Naive thymus-derived CD4-positive, alpha-beta T cell (primary cell): Measurements from ENCODE around the gene VAV2. TPM values are rescaled to one million over a fixed set of nuclear protein-coding genes. Genes with fewer than 3 reads are reported as not detected.

Experiments
- ATAC-seq: fragments of 150-1000 bp; cut with Tn5 transposase; 2 replicates; pipeline ENCODE4 v1.10.0; 2021; ENCODE audit warnings: mild to moderate bottlenecking, moderate library complexity
- CTCF ChIA-PET: fragments of 350-600 bp; sonication (Branson Sonifier 250); formaldehyde crosslinking; loops from one replicate; lab custom pipeline; 2021; ENCODE audit warnings: antibody characterized with exemption; lab: Charles Lee
- POLR2A ChIA-PET: fragments of 350-600 bp; sonication (Branson Sonifier 250); formaldehyde crosslinking; loops from one replicate; lab custom pipeline; 2021; ENCODE audit warnings: antibody characterized with exemption, inconsistent platforms; lab: Charles Lee
- DNase-seq, 9 donors: peaks; one replicate each; pipeline versions ENCODE4 v3.0.0 to v3.0.0-alpha.2; 2020 to 2022; ENCODE audit warnings: mixed read lengths in 1 of 9
- H3K27ac ChIP-seq: one replicate; pipeline ENCODE4 v1.7.0; 2013; ENCODE audit warnings: mild to moderate bottlenecking, low read depth, low read length, moderate library complexity
- H3K27me3 ChIP-seq, 2 donors: one replicate each; pipeline ENCODE4 v1.7.0; 2013; ENCODE audit warnings: low read length in 2 of 2, mild to moderate bottlenecking in 2 of 2, moderate library complexity in 2 of 2; ENCODE audit not compliant: control insufficient read depth in 2 of 2, insufficient read depth in 2 of 2
- H3K36me3 ChIP-seq, 3 experiments: 1 replicate in 2 of 3; 2 replicates in 1 of 3; pipeline ENCODE4 v1.7.0; 2013; ENCODE audit warnings: low read length in 3 of 3, mild to moderate bottlenecking in 3 of 3, moderate library complexity in 1 of 3; ENCODE audit not compliant: insufficient read depth in 3 of 3, control insufficient read depth in 2 of 3
- H3K4me1 ChIP-seq, 2 donors: one replicate each; pipeline ENCODE4 v1.7.0; 2013; ENCODE audit warnings: low read length in 2 of 2, mild to moderate bottlenecking in 2 of 2, moderate library complexity in 1 of 2; ENCODE audit not compliant: control insufficient read depth in 2 of 2, insufficient read depth in 2 of 2
- H3K4me3 ChIP-seq: 2 replicates; pipeline ENCODE4 v1.7.0; 2013; ENCODE audit warnings: mild to moderate bottlenecking, low read length
- H3K9me3 ChIP-seq, 3 experiments: 1 replicate in 2 of 3; 2 replicates in 1 of 3; pipeline ENCODE4 v1.7.0; 2013; ENCODE audit warnings: low read length in 3 of 3; ENCODE audit not compliant: control insufficient read depth in 2 of 3
- H3K27ac Mint-ChIP-seq, 9 donors: one replicate each; pipeline ENCODE4 v1.8.0; 2020 to 2022; ENCODE audit warnings: mixed read lengths in 9 of 9, mild to moderate bottlenecking in 8 of 9, moderate library complexity in 5 of 9, inconsistent platforms in 2 of 9
- H3K27me3 Mint-ChIP-seq, 5 donors: one replicate each; pipeline ENCODE4 v1.8.0; 2021 to 2022; ENCODE audit warnings: mixed read lengths in 5 of 5, mild to moderate bottlenecking in 1 of 5
- H3K36me3 Mint-ChIP-seq, 5 donors: one replicate each; pipeline ENCODE4 v1.8.0; 2020 to 2022; ENCODE audit warnings: mixed read lengths in 5 of 5, mild to moderate bottlenecking in 3 of 5, inconsistent platforms in 1 of 5
- H3K4me1 Mint-ChIP-seq, 7 donors: one replicate each; pipeline ENCODE4 v1.8.0; 2020 to 2022; ENCODE audit warnings: mixed read lengths in 7 of 7, mild to moderate bottlenecking in 3 of 7, inconsistent platforms in 1 of 7
- H3K4me3 Mint-ChIP-seq, 10 donors: one replicate each; pipeline ENCODE4 v1.8.0; 2020 to 2022; ENCODE audit warnings: mild to moderate bottlenecking in 10 of 10, mixed read lengths in 10 of 10, moderate library complexity in 6 of 10, inconsistent platforms in 2 of 10
- H3K9me3 Mint-ChIP-seq, 11 donors: one replicate each; pipeline ENCODE4 v1.8.0; 2020 to 2022; ENCODE audit warnings: mixed read lengths in 11 of 11, mild to moderate bottlenecking in 4 of 11, inconsistent platforms in 1 of 11, moderate library complexity in 1 of 11
- intact Hi-C, 2 donors: fragments of 100-400 bp; cut with micrococcal nuclease; formaldehyde crosslinking; loops; one replicate each; pipeline ENCODE4 v1.15.1; 2023
- polyA plus RNA-seq, 2 donors: library from polyadenylated mRNA; unstranded; fragments of 300-500 nt; fragmentation: Illumina TruSeq; gene quantifications; one replicate each; pipeline ENCODE4 v1.2.3, GENCODE V29; 2021
- total RNA-seq, 6 experiments: library from RNA in 5 of 6; stranded (reverse) in 5 of 6; gene quantifications; 1 replicate in 5 of 6; 2 replicates in 1 of 6; pipeline ENCODE4 v1.2.3 and lab custom pipeline; 2021 to 2026

VAV2 gene
- total and polyA plus RNA-seq, 7 experiments from 2014 or later, result 0.18 to 14.4 (median 1.9) TPM

DNA sequence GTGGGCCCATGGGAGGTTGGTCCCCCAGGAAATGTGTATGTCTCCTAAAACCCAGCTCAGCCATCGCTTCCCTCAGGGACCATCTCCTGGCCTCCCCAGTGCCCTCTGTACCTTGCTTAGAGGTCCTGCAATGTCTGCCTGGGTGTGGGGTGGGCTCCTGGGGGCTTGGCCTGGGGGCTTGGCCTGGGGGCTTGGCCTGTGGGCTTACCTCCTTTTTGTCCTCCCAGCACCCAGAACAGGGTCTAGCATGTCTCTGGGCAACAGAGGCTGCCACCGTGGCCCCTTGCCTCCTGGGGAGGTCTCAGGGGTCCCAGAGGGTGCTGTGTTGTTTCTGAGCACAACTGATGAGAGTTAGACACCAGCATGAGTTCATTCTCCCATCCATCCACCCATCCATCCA is 10.7 kb upstream of the VAV2 start:
- ChIA-PET POLR2A (no interaction called here), CTCF (interaction anchor here (0.7 to 1.1 kb wide), 2 partner anchors 9 to 1937 kb away, joined by 3 read pairs; no protein-coding TSS in a partner anchor)
- H3K4me3 ChIP-seq, result no peak overlapping the region
- no peak overlapping the region for H3K27ac Mint-ChIP-seq
- H3K27ac ChIP-seq, result no peak overlapping the region
- ATAC-seq (no peak), DNase-seq (no peak)
- H3K27me3 ChIP-seq, result no peaks in the 10 kb centered on the region
- no peaks in the 10 kb centered on the region for H3K36me3 Mint-ChIP-seq
- peaks cover 0 to 15% (median 8%) of the 10 kb centered on the region in 5 donors for H3K27me3 Mint-ChIP-seq
- no peaks in the 10 kb centered on the region for H3K4me1 ChIP-seq
- H3K4me1 Mint-ChIP-seq, result peaks cover 0 to 4% (median 0%) of the 10 kb centered on the region in 7 donors
- H3K9me3 Mint-ChIP-seq, result peaks cover 0 to 4% (median 0%) of the 10 kb centered on the region in 11 donors
- no peaks in the 10 kb centered on the region for H3K36me3 ChIP-seq
- no peak overlapping the region for H3K4me3 Mint-ChIP-seq
- H3K9me3 ChIP-seq, result no peaks in the 10 kb centered on the region
- intact Hi-C loops, result no loop called here

DNA sequence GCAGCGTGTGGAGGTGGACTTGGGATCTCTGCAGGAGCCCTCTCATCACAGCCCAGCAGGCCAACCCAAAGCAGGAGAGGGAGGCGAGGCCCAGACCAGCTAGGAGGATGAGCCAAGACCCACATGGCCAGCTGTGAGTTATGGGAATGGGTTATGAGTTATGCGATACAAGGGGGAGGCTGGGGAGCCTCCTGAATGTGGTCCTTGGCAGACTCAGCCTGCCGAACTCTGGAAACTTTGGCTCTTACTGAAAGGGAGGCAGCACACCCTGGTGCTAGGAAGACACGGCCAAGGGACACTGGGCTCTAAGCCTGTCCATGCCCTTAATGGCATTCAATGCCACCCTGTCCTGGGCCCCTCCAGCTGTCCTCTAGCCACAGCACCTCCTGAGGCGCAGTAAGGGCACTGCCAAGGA is 7.7 kb upstream of the VAV2 start:
- H3K9me3 ChIP-seq, result no peaks in the 10 kb centered on the region
- Mint-ChIP-seq H3K36me3 (no peaks in the 10 kb centered on the region), H3K27me3 (peaks cover 0 to 4% (median 0%) of the 10 kb centered on the region in 5 donors), H3K4me3 (no peak overlapping the region), H3K9me3 (peaks cover 0 to 4% (median 0%) of the 10 kb centered on the region in 11 donors), H3K4me1 (no peaks in the 10 kb centered on the region), H3K27ac (no peak overlapping the region)
- DNase-seq (no peak), ATAC-seq (no peak)
- H3K36me3 ChIP-seq, result no peaks in the 10 kb centered on the region
- no peaks in the 10 kb centered on the region for H3K4me1 ChIP-seq
- intact Hi-C loops, result loop anchor here (10.0 kb wide), 2 partner anchors 125 to 545 kb away; partner anchors contain the start of gene CACFD1 (in 1 of the 2)
- H3K27me3 ChIP-seq, result no peaks in the 10 kb centered on the region
- no peak overlapping the region for H3K27ac ChIP-seq
- ChIA-PET CTCF (no interaction called here), POLR2A (no interaction called here)
- no peak overlapping the region for H3K4me3 ChIP-seq

DNA sequence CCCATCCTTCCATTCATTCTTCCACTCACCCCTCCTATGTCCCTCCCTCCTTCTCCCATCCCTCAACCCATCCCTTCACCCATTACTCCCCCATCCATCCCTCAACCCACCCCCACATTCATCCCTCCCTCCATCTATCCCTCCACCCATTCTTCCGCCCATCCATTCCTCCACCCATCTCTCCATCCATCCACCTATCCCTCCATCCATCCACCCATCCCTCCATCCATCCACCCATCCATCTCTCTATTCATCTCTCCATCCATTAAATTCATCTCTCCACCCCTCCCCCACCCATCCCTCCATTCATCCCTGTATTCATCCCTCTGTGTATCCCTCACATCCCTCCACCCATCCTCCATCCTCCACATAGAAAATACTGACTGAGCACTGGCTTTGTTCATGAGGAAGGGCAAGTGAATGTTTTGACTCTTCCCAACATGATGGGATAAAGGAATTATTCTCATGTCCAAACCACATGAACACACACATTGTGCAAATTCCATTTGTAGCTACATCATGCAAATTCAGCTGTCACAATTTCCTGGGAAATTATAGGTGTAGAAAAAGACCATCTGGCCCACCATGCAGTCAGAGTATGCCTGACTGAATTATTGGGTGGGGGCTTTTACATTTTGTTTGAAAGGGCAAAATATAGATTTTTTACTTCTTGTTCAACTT is 6.9 kb upstream of the VAV2 start:
- POLR2A ChIA-PET, result no interaction called here
- no peaks in the 10 kb centered on the region for H3K36me3 ChIP-seq
- peaks cover 0 to 4% of the 10 kb centered on the region in 2 donors for H3K4me1 ChIP-seq
- Mint-ChIP-seq H3K36me3 (no peaks in the 10 kb centered on the region), H3K27me3 (peaks cover 0 to 4% (median under 1%) of the 10 kb centered on the region in 5 donors), H3K9me3 (peaks cover 0 to 4% (median 0%) of the 10 kb centered on the region in 11 donors), H3K4me3 (no peak overlapping the region), H3K27ac (no peak overlapping the region), H3K4me1 (peaks cover 0 to 4% (median 0%) of the 10 kb centered on the region in 7 donors)
- DNase-seq, result no peak
- H3K27me3 ChIP-seq, result no peaks in the 10 kb centered on the region
- no peak overlapping the region for H3K4me3 ChIP-seq
- intact Hi-C loops, result loop anchor here (10.0 kb wide), 2 partner anchors 124 to 544 kb away; partner anchors contain the start of gene CACFD1 (in 1 of the 2)
- ATAC-seq, result no peak
- H3K9me3 ChIP-seq, result no peaks in the 10 kb centered on the region
- CTCF ChIA-PET, result no interaction called here
- no peak overlapping the region for H3K27ac ChIP-seq

DNA sequence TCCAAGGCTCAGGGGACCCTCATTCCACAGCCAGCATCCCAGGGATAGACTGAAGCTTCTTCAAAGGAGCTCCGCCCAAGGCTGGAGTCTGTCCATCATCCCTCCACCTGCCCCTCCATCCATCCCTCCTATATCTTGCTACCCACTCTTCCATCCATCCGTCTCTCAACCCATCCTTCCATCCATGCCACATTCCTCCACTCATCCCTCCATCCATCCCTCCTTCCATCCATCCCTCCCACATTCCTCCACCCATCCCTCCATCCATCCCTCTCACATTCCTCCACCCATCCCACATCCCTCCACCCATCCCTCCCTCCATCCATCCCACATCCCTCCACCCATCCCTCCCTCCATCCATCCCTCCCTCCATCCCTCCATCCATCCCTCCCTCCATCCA is 5.5 kb upstream of the VAV2 start:
- Histone ChIP-seq H3K27me3 (no peaks in the 10 kb centered on the region), H3K4me1 (peaks cover 9 to 12% of the 10 kb centered on the region in 2 donors), H3K36me3 (no peaks in the 10 kb centered on the region), H3K27ac (no peak overlapping the region), H3K9me3 (no peaks in the 10 kb centered on the region), H3K4me3 (no peak overlapping the region)
- Mint-ChIP-seq H3K36me3 (no peaks in the 10 kb centered on the region), H3K27ac (no peak overlapping the region), H3K4me1 (peaks cover 0 to 8% (median 0%) of the 10 kb centered on the region in 7 donors), H3K9me3 (no peaks in the 10 kb centered on the region), H3K4me3 (no peak overlapping the region), H3K27me3 (peaks cover 0 to 5% (median 4%) of the 10 kb centered on the region in 5 donors)
- CTCF ChIA-PET, result interaction anchor here (1.5 kb wide), 1 partner anchor 216 kb away, joined by 8 read pairs; no protein-coding TSS in a partner anchor
- DNase-seq, result no peak
- POLR2A ChIA-PET, result no interaction called here
- intact Hi-C loops, result loop anchor here (10.0 kb wide), 2 partner anchors 123 to 543 kb away; partner anchors contain the start of gene CACFD1 (in 1 of the 2)
- ATAC-seq, result no peak

DNA sequence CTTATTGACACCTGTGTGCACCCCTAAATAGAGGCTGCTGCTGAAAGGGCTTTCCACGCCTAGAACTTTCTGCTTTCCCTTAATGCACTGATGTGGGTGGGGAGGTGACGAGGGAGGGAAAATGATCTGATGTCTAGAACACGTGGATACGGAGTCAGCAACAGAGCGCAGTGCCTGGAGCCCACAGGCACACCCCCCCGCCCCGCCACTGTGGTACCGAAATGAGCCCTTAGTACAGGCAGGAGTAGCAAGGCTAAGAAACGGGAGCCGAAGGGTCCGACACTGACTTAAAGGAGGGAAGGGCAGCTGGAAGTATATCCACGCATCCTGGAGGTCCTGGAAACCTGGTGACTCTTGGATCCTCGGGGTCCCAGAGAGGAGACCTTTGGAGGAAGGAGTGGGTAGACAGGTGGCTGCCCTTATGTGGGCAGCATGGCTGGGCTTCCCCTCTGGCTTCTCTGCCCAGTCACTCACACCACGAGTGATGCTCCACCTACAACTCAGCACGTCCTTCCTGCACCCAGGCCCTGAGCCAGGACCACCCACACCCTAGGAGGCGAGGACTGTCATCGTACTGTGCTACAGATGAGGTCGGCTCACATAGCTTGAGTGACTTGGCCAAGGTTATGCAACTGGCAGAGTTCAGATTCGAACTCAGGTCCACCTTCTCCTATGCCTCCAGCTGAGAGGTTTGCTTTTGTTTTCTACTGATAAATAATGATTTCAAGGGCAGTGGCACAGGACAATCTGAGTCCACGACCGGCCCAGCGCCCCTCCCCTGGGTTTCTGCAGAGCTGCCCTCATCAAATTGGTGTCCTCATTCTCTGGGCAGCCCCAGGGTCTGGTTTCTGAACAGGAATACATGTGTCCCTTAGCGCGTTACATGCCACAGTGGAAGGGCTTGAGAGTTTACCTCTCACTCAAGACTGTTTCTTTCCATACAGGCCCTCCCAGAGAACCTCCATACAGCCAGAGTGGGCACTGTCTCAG is 4.7 kb upstream of the VAV2 start:
- POLR2A ChIA-PET, result no interaction called here
- Mint-ChIP-seq H3K36me3 (no peaks in the 10 kb centered on the region), H3K27me3 (peaks cover 0 to 5% (median 4%) of the 10 kb centered on the region in 5 donors), H3K27ac (no peak overlapping the region), H3K4me3 (no peak overlapping the region), H3K4me1 (peaks cover 0 to 8% (median 0%) of the 10 kb centered on the region in 7 donors), H3K9me3 (no peaks in the 10 kb centered on the region)
- ATAC-seq (no peak), DNase-seq (no peak)
- Histone ChIP-seq H3K27me3 (no peaks in the 10 kb centered on the region), H3K4me1 (peaks cover 9 to 12% of the 10 kb centered on the region in 2 donors), H3K36me3 (no peaks in the 10 kb centered on the region), H3K27ac (no peak overlapping the region), H3K4me3 (no peak overlapping the region), H3K9me3 (no peaks in the 10 kb centered on the region)
- intact Hi-C loops, result loop anchor here (10.0 kb wide), 2 partner anchors 122 to 542 kb away; partner anchors contain the start of gene CACFD1 (in 1 of the 2)
- CTCF ChIA-PET, result interaction anchor here (1.5 kb wide), 1 partner anchor 215 kb away, joined by 8 read pairs; no protein-coding TSS in a partner anchor
